ENCODE data around the gene IRF8. TPM values are rescaled to one million over a fixed set of nuclear protein-coding genes. Genes with fewer than 3 reads are reported as not detected.

The IRF8 gene
- total RNA-seq, 2 experiments from 2014 or later, result 60.3 to 61.3 TPM

- CTCF ChIA-PET, result interaction anchor here (0.9 kb wide), 1 partner anchor 70 kb away, joined by 3 read pairs; no protein-coding TSS in a partner anchor
- POLR2A ChIA-PET, result no interaction called here
Measured at GRCh38 chr16:85965125-85965524, 66.2 kb downstream of the IRF8 start.

- ChIA-PET CTCF (no interaction called here), POLR2A (interaction anchor here (0.6 kb wide), 1 partner anchor 10 kb away, joined by 7 read pairs; no protein-coding TSS in a partner anchor)
Measured at GRCh38 chr16:85967111-85967510, 68.1 kb downstream of the IRF8 start.

DNA sequence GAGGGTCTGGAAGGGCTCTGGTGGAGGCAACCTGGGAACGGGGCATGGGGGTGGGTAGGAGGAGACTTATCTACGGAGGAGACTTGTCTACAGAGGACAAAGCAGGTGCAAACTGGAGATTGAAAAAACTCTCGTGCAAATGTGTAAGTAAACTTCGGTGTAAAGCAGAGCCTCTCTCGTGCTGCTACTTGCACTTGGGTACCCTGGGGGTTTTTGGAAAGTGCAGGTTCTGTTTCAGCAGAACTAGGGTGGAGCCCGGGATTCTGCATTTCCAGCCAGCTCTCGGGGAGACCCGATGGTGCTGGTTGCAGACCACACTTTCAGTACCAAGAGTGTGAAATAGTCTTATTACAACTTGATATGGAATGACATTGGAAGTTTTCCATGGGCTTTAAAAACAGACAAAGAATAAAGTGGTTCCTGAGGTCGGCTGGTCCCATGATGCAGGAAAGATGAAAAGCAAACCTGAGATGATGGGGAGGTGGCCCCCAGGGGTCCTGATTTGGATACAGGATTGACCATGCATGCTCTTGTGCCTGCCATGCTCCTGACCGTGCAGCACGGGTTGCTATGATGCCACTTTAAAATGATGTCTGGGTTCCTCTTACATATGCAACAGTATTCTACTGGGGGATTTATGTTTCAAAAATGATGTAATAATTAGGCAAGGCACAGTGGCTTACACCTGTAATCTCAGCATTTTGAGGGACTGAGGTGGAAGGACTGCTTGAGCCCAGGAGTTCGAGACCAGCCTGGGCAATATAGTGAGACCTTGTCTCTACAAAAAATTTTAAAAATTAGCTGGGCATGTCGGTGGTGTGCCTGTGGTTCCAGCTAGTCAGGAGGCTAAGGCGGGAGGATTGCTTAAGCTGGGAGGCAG, 69.3 kb downstream of the IRF8 start:
- POLR2A ChIA-PET, result no interaction called here
- CTCF ChIA-PET, result no interaction called here

GRCh38 chr16:85969159-85969558, 70.2 kb downstream of the IRF8 start:
- POLR2A ChIA-PET, result no interaction called here

GRCh38 chr16:85969591-85969990, 70.6 kb downstream of the IRF8 start:
- ChIA-PET POLR2A (no interaction called here), CTCF (no interaction called here)

More at GRCh38 chr16:85969159-85969558, 70.2 kb downstream of the IRF8 start:
- CTCF ChIA-PET, result no interaction called here

DNA sequence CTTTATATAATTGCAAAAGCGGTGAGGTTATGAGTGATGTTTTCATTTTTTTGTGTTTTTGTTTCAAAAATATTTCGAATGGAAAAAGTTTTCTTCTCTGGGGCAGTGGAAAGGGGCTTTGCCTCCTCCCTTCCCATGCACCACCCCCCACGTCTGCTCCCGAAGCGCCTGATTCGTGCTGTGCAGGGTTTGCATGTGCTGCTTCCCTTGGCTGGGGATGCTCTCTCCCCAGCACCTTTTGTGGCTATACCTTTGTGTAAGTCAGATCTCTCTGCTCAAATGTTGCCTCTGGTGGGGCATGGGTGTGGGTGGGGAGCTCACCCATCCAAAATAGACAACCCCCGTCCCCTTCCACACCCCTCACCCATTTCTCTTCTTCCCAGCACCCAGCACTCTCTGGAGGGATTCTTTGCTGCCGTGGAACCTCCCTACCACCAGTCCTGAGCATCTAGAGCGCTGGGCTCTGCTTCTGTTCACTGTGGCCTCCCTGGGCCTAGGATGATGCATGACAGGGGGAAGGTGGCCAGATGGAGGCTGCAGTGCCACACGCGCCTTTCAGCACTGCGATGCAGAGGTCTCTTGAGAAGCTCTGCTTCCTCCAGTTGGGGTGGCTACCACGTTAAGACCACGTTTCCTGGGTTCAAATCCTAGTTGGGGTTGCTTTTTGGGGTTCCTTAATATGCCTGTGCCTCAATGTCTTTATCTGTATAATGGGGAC, 71.2 kb downstream of the IRF8 start:
- CTCF ChIA-PET, result no interaction called here

GRCh38 chr16:85970738-85971137, 71.8 kb downstream of the IRF8 start:
- ChIA-PET CTCF (no interaction called here), POLR2A (no interaction called here)

More for the DNA sequence above, 71.2 kb downstream of the IRF8 start:
- POLR2A ChIA-PET, result no interaction called here

Other genes with a start within 250 kb of the IRF8 start
- 10 to 100 TPM; 75.6 to 79.0 TPM for gene GINS2, start 210.2 kb upstream of the IRF8 start, total RNA-seq
- under 1 TPM in 1 of 2 experiments, not detected in 1; 0.34 TPM for gene C16orf74, start 148.1 kb upstream of the IRF8 start, total RNA-seq
- 10 to 100 TPM; 47.3 to 50.7 TPM for gene EMC8, start 99.6 kb upstream of the IRF8 start, total RNA-seq
- gene COX4I1, start 99.5 kb upstream of the IRF8 start, total RNA-seq, result 100 to 1,000 TPM; 451 to 479 TPM